Right renal cortex interstitium (tissue), 3 donors: ENCODE results near the gene FOXL3. TPM values are rescaled to one million over a fixed set of nuclear protein-coding genes. Genes with fewer than 3 reads are reported as not detected.
"Not testable (repeated sequence)": the region's sequence is repeated elsewhere in the genome, so short reads cannot be mapped to it uniquely, and the experiment has no call there.

Experiments used
- DNase-seq, 3 donors: peaks; one replicate each; pipeline ENCODE4 v3.0.0-alpha.2; 2013; ENCODE audit warnings: low read depth in 3 of 3, low spot score in 2 of 3
- polyA plus RNA-seq, 3 donors: library from polyadenylated mRNA; unstranded; fragments of 120-200 nt; gene quantifications; one replicate each; pipeline ENCODE4 v1.2.1, GENCODE V29; 2013; ENCODE audit not compliant: insufficient read length in 3 of 3

FOXL3 gene
- polyA plus RNA-seq, 3 donors, result not detected

DNA sequence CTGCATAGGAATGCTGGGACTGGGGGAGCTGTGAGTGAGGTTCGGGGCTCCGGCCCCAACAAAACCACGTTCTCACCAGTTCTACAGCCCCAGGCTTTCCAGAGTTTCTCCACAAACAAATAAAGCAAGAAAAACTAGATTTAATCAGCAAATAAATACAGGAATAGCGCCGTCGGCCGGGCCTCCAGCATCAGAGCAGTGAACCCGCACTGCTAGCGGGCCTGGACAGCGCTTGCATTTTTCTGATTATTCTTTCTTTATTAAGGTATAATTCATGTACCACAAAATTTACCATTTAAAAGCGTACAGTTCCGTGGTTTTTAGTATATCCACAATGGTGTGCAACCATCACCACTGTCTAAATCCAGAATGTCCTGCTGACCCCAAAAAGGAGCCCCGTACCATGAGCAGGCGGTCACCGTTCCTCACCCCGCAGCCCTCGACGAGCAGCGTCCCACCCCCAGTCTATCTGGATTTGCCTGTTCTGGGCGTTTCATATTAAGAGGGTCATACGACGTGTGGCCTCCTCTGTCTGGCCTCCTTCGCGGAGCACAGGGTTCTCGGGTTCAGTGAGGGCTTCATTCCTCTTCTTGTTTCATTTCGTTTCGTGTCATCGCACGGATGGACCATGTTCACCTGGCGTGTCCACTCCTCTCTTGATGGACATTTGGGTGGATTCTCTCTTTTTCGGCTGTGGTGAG lies 35.5 kb upstream of the FOXL3 start:
- DNase-seq, result no peak

DNA sequence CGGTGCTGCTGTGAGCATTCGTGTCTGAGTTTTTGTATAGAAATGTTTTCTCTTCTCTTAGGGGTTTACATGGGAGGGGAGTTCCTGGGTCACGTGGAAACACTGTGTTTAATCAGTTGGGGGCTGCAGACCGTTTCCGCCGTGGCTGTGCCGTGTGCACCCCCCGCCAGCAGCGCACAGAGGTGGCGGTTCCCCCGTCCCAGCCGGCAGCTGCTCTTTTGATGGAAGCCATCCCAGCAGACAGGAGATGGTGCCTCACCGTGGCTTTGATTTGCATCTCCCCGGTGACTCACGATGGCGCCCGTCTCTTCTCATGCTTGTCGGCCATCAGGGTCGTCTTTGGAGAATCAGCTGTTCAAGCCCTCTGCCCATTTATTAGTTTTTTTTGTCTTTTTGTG lies 34.9 kb upstream of the FOXL3 start:
- no peak for DNase-seq

DNA sequence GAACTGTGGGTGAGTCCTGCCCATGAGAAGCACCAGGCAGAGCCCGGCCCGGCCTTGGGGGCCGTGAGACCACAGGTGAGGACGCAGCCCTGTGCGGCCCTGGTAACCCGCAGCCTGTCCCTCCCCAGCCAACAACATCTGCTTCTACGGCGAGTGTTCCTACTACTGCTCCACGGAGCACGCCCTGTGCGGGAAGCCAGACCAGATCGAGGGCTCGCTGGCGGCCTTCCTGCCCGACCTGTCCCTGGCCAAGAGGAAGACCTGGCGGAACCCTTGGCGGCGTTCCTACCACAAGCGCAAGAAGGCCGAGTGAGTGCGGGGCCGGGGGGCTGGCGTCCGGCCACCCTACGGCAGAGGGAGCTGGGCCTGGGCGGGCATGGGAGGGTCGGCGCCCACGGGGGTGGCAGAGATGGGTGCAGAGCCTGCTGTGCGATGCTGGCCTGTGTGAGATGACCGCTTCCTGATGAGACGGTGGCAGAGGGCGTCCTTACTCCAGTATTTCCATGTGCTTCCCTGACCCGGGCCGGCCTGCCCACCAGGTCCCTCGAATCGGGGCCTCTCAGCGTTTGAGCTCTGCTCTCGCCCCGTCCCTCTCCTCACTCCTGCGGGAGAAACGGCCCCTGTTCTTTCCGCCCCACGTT lies 34.1 kb upstream of the FOXL3 start:
- no peak for DNase-seq

DNA sequence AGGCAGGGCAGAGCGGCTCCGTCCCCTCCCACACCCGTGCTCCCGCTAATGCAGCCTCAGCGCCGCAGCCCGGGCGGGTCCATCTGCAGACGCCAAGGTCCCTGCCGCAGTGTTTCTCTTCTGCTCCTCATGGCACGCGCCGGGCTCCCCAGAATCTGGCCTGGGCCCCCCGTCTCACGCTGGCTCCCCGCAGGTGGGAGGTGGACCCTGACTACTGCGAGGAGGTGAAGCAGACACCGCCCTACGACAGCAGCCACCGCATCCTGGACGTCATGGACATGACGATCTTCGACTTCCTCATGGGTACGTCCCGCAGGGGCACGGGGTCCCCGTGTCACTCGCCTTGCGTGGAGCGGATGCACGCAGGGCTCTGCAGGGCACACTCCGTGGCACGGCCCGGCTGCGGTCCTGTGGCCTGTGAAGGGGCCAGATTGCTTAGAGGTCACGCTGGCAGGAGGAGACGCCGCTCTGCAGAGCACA lies 33.5 kb upstream of the FOXL3 start:
- no peak for DNase-seq

DNA sequence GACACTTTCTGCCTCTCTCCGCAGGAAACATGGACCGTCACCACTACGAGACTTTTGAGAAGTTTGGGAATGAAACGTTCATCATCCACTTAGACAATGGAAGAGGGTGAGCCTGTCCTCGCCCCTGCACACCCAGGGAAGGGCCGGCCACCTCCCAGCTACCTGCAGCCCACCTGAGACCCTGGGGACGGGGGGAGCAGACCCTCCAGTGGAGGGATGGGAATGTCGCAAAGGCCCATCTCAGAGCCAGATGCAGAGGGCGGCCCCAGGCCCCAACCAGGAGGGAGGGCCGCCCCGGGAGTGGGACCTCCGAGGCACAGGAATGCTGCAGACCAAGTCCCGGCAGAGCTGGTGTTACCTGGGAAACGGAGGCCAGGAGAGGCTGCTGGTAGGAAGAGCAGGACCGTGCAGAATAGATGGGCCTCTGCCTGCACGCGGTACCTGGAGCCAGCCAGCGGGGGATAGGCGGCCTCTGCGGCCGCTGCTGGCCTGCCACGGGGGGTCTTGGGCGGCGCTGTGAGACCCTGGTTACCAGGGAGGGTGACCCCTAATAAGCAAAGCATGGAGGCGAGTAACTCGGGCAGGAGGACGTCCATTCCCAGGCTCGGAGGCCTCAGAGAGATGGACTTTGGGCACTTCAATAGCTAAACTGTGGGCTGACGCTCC lies 32.9 kb upstream of the FOXL3 start:
- DNase-seq, result no peak

DNA sequence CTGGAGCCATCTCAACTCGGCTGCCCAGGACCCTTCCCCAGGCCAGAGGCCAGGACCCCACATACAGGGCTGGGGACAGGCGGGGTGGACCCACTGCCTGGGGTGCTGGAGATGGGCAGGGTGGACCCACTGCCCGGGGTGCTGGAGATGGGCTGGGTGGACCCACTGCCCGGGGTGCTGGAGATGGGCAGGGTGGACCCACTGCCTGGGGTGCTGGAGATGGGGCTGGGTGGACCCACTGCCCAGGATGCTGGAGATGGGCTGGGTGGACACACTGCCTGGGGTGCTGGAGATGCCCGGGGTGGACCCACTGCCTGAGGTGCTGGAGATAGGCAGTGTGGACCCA lies 32.4 kb upstream of the FOXL3 start:
- DNase-seq, result no peak

DNA sequence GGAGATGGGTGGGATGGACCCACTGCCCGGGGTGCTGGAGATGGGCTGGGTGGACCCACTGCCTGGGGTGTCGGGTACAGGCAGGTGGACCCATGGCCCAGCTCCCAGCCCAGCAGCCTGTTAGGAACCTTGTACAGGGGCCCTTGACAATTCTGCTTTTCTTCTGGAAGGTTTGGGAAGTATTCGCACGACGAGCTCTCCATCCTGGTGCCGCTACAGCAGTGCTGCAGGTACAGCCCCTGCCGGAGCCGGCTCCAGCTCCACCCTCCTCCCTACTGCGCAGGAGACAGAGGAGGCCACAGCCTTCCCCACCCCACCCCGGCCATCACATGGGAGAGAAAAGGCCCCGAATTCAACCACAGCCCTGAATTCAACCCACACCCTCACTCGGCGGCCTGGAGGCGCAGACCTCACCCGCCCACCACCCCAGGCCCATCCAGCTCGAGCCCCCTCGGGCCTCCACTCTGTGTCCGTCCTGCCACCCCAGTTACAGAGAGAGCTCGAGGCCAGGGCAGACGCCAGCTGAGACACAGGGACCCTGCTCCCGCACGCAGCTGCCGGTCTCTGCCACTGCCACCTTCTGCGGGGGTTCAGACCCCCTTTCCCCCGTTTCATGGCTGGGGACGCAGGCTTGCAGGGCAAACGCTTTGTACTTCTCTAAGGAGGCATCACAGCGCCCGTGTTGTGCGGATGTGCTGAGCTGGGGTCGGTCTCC lies 31.3 kb upstream of the FOXL3 start:
- no peak for DNase-seq

DNA sequence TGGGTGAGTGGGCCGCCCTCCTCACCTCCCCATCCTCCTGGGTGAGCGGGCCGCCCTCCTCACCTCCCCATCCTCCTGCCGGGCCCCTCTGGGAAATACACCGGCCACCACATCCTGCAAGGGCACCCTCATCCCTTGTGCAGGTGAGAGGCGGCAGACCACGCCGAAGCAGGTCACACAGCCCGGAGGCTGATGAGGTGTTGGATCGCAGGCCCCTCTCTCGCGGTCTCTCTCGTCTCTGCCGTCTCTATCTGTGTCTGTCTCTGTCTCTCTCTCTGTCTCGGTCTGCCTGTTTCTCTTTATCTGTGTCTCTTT lies 30.8 kb upstream of the FOXL3 start:
- no peak for DNase-seq

DNA sequence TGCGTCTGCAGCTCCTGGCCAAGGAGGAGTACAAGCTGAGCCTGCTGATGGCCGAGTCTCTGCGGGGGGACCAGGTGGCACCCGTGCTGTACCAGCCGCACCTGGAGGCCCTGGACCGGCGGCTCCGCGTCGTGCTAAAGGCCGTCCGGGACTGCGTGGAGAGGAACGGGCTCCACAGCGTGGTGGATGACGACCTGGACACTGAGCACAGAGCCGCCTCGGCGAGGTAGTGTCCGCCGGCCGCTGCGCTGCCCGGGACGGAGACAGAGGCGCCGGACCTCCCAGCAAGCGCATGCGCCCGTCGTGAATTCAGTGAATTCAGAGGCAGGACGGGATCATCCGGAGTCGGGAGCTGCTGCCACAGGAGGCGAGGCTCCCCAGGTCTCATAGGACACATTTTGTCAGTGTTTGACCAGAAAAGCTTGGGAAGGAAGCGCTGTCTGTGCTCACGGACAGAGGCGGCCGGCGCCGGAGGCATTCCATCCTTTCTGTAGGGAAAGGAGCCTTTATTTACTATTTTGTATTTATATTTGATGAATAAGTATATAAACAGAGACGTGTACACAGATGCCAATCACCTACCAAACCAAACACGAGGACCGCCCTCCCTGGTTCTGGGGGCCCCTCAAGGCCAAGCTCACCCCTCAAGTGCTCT lies 30.1 kb upstream of the FOXL3 start:
- no peak for DNase-seq

DNA sequence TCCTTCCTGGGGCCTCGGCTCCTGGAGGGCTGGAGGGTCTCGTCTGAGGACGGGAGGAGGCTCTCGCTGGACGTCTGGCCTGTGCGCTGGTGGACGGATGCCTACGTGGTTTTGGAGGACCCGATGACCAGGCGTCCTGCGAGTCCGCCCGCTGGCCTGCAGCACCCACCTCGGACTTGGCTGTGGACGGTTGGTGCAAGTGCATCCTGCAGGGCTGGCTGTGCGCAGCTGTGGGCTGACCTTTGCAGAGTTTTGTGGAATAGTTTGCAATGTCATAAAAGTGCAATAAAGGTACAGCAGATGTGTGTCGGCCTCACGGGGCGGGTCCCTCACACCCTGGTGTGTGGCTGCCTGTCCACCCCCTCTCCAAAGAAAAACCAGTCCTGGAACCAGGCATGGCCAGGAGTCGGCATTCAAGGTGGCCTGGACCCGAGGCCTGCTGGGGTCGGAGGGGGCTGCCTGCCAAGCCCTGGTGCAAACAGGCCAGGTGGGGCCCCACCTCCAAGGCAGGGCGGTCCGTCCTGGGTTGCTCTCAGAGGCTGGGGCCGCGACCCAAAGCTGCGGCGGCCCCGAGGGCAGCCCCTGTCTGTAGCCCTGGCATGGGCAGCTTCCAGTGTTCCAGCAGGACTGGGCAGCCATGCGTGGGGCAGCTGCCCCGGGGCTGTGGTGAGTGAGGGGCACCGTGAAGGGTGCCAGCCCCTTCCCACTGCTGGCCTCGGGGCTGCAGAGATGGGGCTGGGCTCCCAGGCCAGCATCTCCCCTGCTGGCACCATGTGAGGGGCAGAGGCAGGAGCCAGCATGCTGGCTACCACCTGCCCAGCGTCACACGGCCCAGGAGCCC lies 29.3 kb upstream of the FOXL3 start:
- DNase-seq, result no peak

DNA sequence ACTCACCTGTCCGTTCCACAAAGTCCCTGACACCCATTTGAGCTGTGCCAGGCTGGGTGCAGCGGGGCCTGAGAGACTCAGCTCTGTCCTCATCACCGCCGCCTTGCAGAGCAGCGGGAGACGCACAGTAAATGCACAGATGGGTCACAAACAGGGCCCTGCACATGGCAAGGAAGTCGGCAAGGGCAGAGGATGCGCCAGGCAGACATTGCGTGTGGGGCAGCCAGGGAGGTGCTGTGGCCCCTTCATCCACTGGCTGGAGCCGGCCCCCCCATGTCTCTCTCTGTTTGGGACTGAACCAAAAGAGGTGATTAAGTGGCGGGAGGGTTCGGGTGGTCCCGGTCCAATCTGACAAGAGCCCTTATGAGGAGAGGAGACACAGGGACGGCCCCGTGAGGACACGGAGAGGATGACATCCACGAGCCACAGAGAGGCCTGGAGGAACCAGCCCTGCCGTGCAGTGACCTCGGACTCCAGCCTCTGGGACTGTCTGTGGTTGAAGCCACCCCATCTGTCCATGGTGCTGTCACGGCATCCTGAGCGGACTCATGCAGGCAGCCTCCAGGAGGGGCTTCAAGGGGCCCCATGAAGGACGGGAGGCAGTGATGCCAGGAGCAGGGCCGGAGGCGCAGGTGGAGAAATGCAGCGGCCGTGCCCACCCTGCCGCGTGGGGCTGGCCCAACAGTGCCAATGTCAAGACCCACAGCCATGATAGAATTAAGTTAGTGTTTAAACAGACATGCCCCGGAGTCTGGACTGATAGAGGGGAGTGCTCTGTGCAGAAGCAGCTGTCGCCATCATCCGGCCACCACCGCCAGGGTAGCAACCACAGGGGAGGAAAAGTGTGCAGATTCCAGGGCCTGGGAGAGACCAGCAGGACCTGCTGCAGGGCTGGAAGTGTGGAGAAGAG lies 28.4 kb upstream of the FOXL3 start:
- DNase-seq, result no peak

DNA sequence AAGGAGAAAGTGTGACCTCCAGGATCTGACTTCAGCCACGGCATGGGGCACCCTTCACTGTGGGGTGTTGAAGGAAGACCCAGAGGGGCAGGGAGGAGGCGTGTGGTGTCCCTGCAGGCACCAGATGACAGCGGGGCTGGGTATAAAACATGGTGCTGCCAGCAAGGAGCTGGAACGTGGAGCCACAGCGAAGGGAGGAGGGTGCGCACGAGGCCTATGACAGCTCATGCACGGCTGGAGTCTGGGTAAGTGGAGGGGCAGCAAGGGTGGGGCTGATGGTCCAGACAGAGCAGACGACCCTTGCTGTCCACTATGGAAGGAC lies 27.8 kb upstream of the FOXL3 start:
- no peak for DNase-seq

DNA sequence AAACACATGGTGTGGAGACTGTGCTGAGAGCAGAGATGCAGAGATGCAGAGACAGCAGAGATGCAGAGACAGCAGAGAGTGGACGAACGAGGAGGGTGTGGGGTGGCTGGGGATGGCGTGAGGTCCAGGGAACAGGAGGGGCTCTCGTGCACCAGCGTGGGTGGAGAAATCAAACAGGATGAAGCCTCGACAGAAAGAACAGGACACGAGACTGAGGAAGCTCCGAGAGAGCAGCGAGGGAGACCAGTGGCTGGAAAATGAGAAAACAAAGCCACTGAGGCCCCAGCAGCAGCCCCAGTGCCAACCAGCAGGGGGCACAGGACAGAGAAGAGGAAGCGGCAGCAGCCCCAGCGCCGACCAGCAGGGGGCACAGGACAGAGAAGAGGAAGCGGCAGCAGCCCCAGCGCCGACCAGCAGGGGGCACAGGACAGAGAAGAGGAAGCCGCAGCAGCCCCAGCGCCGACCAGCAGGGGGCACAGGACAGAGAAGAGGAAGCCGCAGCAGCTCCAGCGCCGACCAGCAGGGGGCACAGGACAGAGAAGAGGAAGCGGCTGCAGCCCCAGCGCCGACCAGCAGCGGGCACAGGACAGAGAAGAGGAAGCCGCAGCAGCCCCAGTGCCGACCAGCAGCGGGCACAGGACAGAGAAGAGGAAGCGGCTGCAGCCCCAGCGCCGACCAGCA lies 27.2 kb upstream of the FOXL3 start:
- DNase-seq, result not testable (repeated sequence)

DNA sequence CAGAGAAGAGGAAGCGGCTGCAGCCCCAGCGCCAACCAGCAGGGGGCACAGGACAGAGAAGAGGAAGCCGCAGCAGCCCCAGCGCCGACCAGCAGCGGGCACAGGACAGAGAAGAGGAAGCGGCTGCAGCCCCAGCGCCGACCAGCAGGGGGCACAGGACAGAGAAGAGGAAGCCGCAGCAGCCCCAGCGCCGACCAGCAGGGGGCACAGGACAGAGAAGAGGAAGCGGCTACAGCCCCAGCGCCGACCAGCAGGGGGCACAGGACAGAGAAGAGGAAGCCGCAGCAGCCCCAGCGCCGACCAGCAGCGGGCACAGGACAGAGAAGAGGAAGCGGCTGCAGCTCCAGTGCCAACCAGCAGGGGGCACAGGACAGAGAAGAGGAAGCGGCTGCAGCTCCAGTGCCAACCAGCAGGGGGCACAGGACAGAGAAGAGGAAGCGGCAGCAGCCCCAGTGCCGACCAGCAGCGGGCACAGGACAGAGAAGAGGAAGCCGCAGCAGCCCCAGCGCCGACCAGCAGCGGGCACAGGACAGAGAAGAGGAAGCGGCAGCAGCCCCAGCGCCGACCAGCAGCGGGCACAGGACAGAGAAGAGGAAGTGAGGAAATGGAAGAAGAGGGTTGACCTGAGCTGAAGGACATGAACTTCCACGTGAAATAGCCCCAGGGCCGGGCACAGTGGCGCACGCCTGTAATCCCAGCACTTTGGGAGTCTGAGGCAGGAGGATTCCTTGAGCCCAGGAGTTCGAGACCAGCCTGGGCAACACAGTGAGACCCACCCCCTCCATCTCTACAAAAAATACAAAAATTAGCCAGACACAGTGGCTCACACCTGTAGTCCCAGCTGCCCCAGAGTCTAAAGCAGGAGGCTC lies 26.3 kb upstream of the FOXL3 start:
- DNase-seq, result not testable (repeated sequence)

DNA sequence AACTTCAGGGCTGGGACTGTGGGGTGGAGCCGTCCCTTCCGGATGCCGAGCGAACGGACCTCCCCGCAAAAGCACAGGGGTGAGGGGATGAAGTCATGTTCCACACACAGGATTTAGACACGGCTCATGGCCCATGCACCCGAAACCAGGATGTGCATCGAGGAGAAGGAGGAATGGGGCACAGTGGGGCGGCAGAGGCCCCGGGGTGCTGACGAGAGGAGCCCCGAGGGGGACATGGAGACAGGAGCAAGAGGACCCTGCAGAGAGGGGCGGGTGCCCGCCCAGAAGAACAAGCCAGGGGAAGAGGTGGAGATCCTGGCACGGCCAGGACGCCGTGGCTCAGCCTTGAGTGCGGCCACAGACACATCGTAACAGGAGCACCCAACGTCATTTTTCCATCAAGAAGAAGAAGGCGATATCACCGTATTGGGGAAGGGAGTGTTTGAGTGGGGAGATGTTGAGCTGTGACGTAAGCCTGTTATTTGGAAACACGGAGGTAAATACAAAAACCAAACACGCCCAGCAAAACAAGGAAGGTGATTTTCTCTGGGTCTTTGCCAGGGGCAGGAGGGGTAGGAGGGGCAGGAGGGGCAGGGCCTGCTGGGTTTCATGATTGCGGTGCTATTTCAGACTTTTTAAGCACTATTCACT lies 25.3 kb upstream of the FOXL3 start:
- DNase-seq, result no peak

DNA sequence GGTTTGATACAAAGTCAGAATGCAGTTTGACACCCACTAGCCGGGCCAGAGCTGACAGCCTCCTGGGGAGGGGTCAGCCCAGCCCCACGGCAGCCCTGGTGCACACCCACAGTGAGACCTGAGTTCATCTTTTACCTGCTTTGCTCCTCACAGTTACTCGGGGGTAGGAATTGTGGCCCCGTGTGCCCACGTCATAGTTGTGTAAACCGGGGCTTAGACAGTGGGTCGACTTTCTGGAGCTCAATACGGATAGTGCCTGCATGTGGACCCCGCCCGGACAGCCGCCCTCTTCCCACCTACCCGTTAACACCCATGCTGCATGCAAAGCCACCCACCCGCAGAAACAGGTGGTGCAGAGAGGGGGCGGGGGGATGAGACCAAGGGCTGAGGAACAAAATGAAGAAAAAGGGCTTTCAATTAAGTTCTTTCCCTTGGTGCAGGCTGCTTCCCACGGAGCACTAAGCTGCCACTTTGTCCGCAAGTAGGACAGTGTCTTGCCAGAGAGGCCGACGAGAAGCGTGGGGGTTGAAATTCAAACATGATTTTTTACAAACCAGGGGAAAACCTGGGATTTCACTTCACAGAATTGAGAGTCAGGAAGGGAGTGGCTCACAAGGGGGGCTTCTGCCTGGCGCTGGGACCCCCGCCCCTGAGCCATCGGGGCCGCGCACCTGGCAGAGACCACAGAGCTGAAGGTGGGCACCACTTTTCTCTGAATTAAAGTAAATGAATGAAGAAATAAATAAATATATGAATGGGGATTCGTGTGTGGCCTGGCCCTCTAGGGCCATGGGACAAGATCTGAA lies 24.6 kb upstream of the FOXL3 start:
- DNase-seq, result no peak
